GM06990 (cell line): ENCODE results near the gene TIMELESS.

Experiments used
- DNase-seq: peaks from one replicate; pipeline ENCODE4 v3.0.0-alpha.2; 2011; ENCODE audit not compliant: insufficient read length; ENCODE audit errors: extremely low read depth
- H3K27me3 ChIP-seq: replicated peaks from 2 replicates; pipeline ENCODE4 v1.6.0; 2011; ENCODE audit warnings: low read length; ENCODE audit not compliant: control insufficient read depth, insufficient read depth
- H3K36me3 ChIP-seq: 2 replicates; pipeline ENCODE4 v1.5.1; 2011; ENCODE audit warnings: low read length; ENCODE audit not compliant: control insufficient read depth, insufficient read depth
- H3K4me3 ChIP-seq: replicated peaks from 2 replicates; pipeline ENCODE4 v1.5.1; 2011; ENCODE audit warnings: low read depth, mild to moderate bottlenecking, control low read depth, low read length
- CTCF ChIP-seq: IDR thresholded peaks from 2 replicates; pipeline ENCODE4 v1.5.1; 2011; ENCODE audit warnings: low read length, control low read depth, mild to moderate bottlenecking, inconsistent platforms; ENCODE audit not compliant: insufficient read depth, poor library complexity, severe bottlenecking

The TIMELESS gene

GRCh38 chr12:56382611-56383010 lies 66.6 kb downstream of the TIMELESS start:
- no peak overlapping the region for H3K4me3 ChIP-seq
- no peaks in the 10 kb centered on the region for H3K36me3 ChIP-seq
- H3K27me3 ChIP-seq, result no peaks in the 10 kb centered on the region
- no peak for DNase-seq
- TF ChIP-seq CTCF, result no peak

GRCh38 chr12:56377989-56378316 lies 71.3 kb downstream of the TIMELESS start:
- Histone ChIP-seq H3K36me3 (no peaks in the 10 kb centered on the region), H3K4me3 (no peak overlapping the region), H3K27me3 (no peaks in the 10 kb centered on the region)
- no peak for DNase-seq
- TF ChIP-seq CTCF, result no peak

GRCh38 chr12:56377310-56377988 lies 71.8 kb downstream of the TIMELESS start:
- Histone ChIP-seq H3K4me3 (no peak overlapping the region), H3K36me3 (no peaks in the 10 kb centered on the region), H3K27me3 (no peaks in the 10 kb centered on the region)
- no peak for TF ChIP-seq CTCF
- no peak for DNase-seq

- DNase-seq, result peak; percentile 67
- Histone ChIP-seq H3K4me3 (no peak overlapping the region; the same call in 1 of the 2 replicates), H3K27me3 (no peaks in the 10 kb centered on the region), H3K36me3 (no peaks in the 10 kb centered on the region)
- no peak for TF ChIP-seq CTCF
Observed at GRCh38 chr12:56375598-56376434, 73.4 kb downstream of the TIMELESS start.

- DNase-seq, result peak; percentile 47
- no peaks in the 10 kb centered on the region for H3K36me3 ChIP-seq
- no peak for TF ChIP-seq CTCF
- H3K27me3 ChIP-seq, result no peaks in the 10 kb centered on the region
- H3K4me3 ChIP-seq, result no peak overlapping the region
Observed at GRCh38 chr12:56374726-56375597, 74.3 kb downstream of the TIMELESS start.
